Measurements from ENCODE around the gene RPL29.

Gene RPL29

DNA sequence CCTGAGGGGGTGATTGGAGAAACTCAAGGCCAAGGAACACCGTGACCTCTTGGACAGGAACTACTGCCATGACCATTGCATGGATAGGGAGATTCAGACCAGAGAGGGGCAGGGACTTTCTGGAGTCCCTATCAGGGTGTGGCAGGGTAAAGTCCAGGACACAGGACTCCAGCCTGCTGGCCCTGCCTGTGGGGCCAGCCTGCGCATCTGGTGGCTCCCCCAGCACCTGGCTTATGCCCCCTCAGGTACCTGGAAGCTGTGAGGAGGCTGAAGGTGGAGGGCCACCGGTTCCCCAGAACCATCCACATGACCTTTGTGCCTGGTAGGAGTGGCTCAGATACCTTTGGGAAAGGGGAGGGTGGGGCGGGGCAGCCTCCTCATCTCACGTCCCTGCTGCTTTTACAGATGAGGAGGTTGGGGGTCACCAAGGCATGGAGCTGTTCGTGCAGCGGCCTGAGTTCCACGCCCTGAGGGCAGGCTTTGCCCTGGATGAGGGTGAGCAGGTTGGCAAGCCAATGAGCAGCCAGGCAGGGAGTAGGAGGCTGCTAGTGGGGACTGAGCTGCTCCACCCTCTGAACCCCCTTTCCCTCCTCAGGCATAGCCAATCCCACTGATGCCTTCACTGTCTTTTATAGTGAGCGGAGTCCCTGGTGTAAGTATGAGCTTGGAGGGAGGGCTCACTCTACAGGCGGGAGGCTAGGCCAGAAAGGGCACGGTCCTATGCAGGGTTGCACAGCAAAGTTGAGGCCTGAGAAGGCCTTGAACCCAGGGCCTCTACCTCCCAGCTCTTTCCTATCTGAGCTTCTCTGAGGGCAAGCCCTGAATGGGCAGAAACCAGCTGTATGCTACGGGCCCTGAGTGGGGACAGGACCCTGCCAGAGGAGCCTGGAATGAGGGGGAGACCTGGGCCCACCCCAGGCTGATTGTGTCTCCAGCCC, 9.4 kb downstream of the RPL29 start:
- Histone ChIP-seq H3K36me3 (ENCODE audit: insufficient read depth, insufficient read length, low read length) (peaks cover 5% of the 10 kb centered on the region), H3K9me3 (ENCODE audit: insufficient read depth, low read length) (no peaks in the 10 kb centered on the region), H3K4me1 (ENCODE audit: insufficient read depth, insufficient read length) (peaks cover 30% of the 10 kb centered on the region), H3K4me3 (ENCODE audit: insufficient read length, low read depth) (no peak overlapping the region), H3K9ac (ENCODE audit: insufficient read length, low read depth) (no peak overlapping the region), H3K27me3 (ENCODE audit: insufficient read depth, insufficient read length) (no peaks in the 10 kb centered on the region)
- TF ChIP-seq YY1 (IDR thresholded peaks at IDR 0.05; ENCODE audit: insufficient read depth, insufficient read length): no peak
- TF ChIP-seq SUZ12 (IDR thresholded peaks at IDR 0.05; ENCODE audit: extremely low read depth, insufficient read depth, insufficient read length): no peak
- no peak for TF ChIP-seq ZNF274 (IDR thresholded peaks at IDR 0.05; ENCODE audit: low read depth, low read length)
- no peak for DNase-seq (ENCODE audit: low read depth, low spot score)

DNA sequence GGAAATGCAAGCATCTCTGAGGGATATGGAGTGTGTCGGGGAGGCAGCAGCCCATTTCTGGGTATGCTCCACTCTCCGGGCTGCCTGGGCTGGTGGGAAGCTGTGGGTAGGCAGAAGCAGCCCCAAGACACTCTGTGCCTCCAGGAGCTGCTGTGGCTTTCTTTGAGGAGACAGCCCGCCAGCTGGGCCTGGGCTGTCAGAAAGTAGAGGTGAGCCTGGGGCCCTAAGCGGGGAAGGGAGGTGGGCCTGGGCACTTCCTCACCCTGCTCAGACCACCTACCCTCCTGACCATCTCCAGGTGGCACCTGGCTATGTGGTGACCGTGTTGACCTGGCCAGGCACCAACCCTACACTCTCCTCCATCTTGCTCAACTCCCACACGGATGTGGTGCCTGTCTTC, 10.6 kb downstream of the RPL29 start:
- H3K9ac ChIP-seq (ENCODE audit: insufficient read length, low read depth): no peak overlapping the region
- TF ChIP-seq ZNF274 (IDR thresholded peaks at IDR 0.05; ENCODE audit: low read depth, low read length) (no peak), SUZ12 (IDR thresholded peaks at IDR 0.05; ENCODE audit: extremely low read depth, insufficient read depth, insufficient read length) (no peak), YY1 (IDR thresholded peaks at IDR 0.05; ENCODE audit: insufficient read depth, insufficient read length) (no peak)
- H3K27me3 ChIP-seq (ENCODE audit: insufficient read depth, insufficient read length): no peaks in the 10 kb centered on the region
- peaks cover 4% of the 10 kb centered on the region for H3K36me3 ChIP-seq (ENCODE audit: insufficient read depth, insufficient read length, low read length)
- DNase-seq (ENCODE audit: low read depth, low spot score): no peak
- H3K9me3 ChIP-seq (ENCODE audit: insufficient read depth, low read length): no peaks in the 10 kb centered on the region
- peaks cover 30% of the 10 kb centered on the region for H3K4me1 ChIP-seq (ENCODE audit: insufficient read depth, insufficient read length)
- no peak overlapping the region for H3K4me3 ChIP-seq (ENCODE audit: insufficient read length, low read depth)

DNA sequence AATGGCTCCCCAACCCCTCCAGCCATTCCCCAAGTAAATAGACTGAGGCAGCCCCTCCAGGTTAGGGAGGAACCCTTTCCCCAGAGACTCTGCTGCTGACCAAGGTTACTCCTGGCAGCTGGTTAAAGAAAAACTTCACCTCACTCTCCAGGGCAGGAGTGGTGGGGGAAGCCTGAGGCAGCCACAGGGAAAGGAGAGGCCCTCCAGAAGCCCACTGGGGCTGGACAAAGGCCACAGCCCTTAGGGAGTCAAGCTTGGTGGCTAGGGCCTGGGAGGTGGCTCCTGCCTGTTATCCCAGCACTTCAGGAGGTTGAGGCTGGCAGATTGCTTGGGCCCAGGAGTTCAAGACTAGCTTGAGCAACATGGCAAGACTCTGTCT, 11.4 kb downstream of the RPL29 start:
- Histone ChIP-seq H3K4me1 (ENCODE audit: insufficient read depth, insufficient read length) (peaks cover 26% of the 10 kb centered on the region), H3K27me3 (ENCODE audit: insufficient read depth, insufficient read length) (no peaks in the 10 kb centered on the region), H3K9me3 (ENCODE audit: insufficient read depth, low read length) (no peaks in the 10 kb centered on the region), H3K9ac (ENCODE audit: insufficient read length, low read depth) (peak overlapping the region; percentile 58), H3K4me3 (ENCODE audit: insufficient read length, low read depth) (peak overlapping the region; percentile 34), H3K36me3 (ENCODE audit: insufficient read depth, insufficient read length, low read length) (peaks cover 2% of the 10 kb centered on the region)
- DNase-seq (ENCODE audit: low read depth, low spot score): no peak
- TF ChIP-seq SUZ12 (IDR thresholded peaks at IDR 0.05; ENCODE audit: extremely low read depth, insufficient read depth, insufficient read length) (no peak), YY1 (IDR thresholded peaks at IDR 0.05; ENCODE audit: insufficient read depth, insufficient read length) (no peak), ZNF274 (IDR thresholded peaks at IDR 0.05; ENCODE audit: low read depth, low read length) (no peak)

DNA sequence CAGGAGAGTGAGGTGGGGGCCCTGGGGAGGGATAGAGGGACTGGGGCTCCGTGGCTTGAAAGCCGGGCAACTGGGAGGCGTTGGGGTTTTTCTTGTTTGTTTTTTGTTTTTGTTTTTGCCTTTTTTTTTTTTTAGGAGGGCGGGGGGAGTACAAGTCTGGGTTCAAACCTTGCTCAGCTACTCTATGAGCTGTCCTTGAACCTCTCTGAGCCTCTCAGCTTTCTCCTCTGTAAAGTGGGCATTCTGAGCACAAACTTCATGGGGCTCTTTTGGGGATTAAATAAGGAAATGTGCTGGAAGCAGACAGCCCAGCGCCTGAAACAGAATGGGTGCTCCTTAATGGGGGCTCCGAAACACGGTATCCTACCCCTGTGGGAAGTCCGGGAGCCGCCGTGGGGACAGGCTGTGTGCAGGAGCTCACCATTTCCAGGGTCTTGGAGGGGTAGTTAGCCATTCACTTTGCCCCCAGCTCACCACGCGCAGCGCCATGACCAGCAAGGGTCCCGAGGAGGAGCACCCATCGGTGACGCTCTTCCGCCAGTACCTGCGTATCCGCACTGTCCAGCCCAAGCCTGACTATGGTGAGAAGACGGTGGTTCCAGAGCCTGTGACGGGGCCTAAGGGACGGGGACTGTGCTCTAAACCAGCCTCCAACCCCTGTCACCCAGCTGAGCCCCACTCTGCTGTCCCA, 12.0 kb downstream of the RPL29 start:
- no peaks in the 10 kb centered on the region for H3K36me3 ChIP-seq (ENCODE audit: insufficient read depth, insufficient read length, low read length)
- peak overlapping the region; percentile 34 for H3K4me3 ChIP-seq (ENCODE audit: insufficient read length, low read depth)
- no peak for TF ChIP-seq ZNF274 (IDR thresholded peaks at IDR 0.05; ENCODE audit: low read depth, low read length)
- TF ChIP-seq SUZ12 (IDR thresholded peaks at IDR 0.05; ENCODE audit: extremely low read depth, insufficient read depth, insufficient read length): no peak
- DNase-seq (ENCODE audit: low read depth, low spot score): no peak
- no peaks in the 10 kb centered on the region for H3K27me3 ChIP-seq (ENCODE audit: insufficient read depth, insufficient read length)
- peak overlapping the region; percentile 58 for H3K9ac ChIP-seq (ENCODE audit: insufficient read length, low read depth)
- H3K9me3 ChIP-seq (ENCODE audit: insufficient read depth, low read length): no peaks in the 10 kb centered on the region
- H3K4me1 ChIP-seq (ENCODE audit: insufficient read depth, insufficient read length): peaks cover 23% of the 10 kb centered on the region

GRCh38 chr3:51982838-51983577, 12.7 kb downstream of the RPL29 start, which contains the start of gene ACY1:
Gene ACY1 (plus strand): TSS chr3:51983535. CDS start chr3:51984065, 530 bp downstream.
- TF ChIP-seq YY1 (IDR thresholded peaks at IDR 0.05; ENCODE audit: insufficient read depth, insufficient read length): no peak
- no peak for TF ChIP-seq SUZ12 (IDR thresholded peaks at IDR 0.05; ENCODE audit: extremely low read depth, insufficient read depth, insufficient read length)
- TF ChIP-seq ZNF274 (IDR thresholded peaks at IDR 0.05; ENCODE audit: low read depth, low read length): no peak
- Histone ChIP-seq H3K36me3 (ENCODE audit: insufficient read depth, insufficient read length, low read length) (no peaks in the 10 kb centered on the region), H3K9me3 (ENCODE audit: insufficient read depth, low read length) (no peaks in the 10 kb centered on the region), H3K9ac (ENCODE audit: insufficient read length, low read depth) (peak within 1 kb of the TSS; percentile 58), H3K4me3 (ENCODE audit: insufficient read length, low read depth) (peak within 1 kb of the TSS; percentile 34), H3K27me3 (ENCODE audit: insufficient read depth, insufficient read length) (no peaks in the 10 kb centered on the region), H3K4me1 (ENCODE audit: insufficient read depth, insufficient read length) (peaks cover 19% of the 10 kb centered on the region)
- no peak for DNase-seq (ENCODE audit: low read depth, low spot score)

- H3K9me3 ChIP-seq (ENCODE audit: insufficient read depth, low read length): no peaks in the 10 kb centered on the region
- H3K4me3 ChIP-seq (ENCODE audit: insufficient read length, low read depth): peak overlapping the region; percentile 34
- peaks cover 19% of the 10 kb centered on the region for H3K4me1 ChIP-seq (ENCODE audit: insufficient read depth, insufficient read length)
- TF ChIP-seq SUZ12 (IDR thresholded peaks at IDR 0.05; ENCODE audit: extremely low read depth, insufficient read depth, insufficient read length) (no peak), YY1 (IDR thresholded peaks at IDR 0.05; ENCODE audit: insufficient read depth, insufficient read length) (no peak), ZNF274 (IDR thresholded peaks at IDR 0.05; ENCODE audit: low read depth, low read length) (no peak)
- no peaks in the 10 kb centered on the region for H3K27me3 ChIP-seq (ENCODE audit: insufficient read depth, insufficient read length)
- H3K36me3 ChIP-seq (ENCODE audit: insufficient read depth, insufficient read length, low read length): no peaks in the 10 kb centered on the region
- DNase-seq (ENCODE audit: low read depth, low spot score): no peak
- peak overlapping the region; percentile 58 for H3K9ac ChIP-seq (ENCODE audit: insufficient read length, low read depth)
These were observed 13.3 kb downstream of the RPL29 start for GRCh38 chr3:51982352-51982837.

Data from NT2/D1 (cell line).